Measurements from ENCODE around the gene R3HDM2. TPM values are rescaled to one million over a fixed set of nuclear protein-coding genes. Genes with fewer than 3 reads are reported as not detected.
A peak's percentile ranks its signal among the peaks of the same experiment; 100 is the strongest.

The R3HDM2 gene
- total RNA-seq, 1 experiment from 2014 or later = 64.0 TPM

DNA sequence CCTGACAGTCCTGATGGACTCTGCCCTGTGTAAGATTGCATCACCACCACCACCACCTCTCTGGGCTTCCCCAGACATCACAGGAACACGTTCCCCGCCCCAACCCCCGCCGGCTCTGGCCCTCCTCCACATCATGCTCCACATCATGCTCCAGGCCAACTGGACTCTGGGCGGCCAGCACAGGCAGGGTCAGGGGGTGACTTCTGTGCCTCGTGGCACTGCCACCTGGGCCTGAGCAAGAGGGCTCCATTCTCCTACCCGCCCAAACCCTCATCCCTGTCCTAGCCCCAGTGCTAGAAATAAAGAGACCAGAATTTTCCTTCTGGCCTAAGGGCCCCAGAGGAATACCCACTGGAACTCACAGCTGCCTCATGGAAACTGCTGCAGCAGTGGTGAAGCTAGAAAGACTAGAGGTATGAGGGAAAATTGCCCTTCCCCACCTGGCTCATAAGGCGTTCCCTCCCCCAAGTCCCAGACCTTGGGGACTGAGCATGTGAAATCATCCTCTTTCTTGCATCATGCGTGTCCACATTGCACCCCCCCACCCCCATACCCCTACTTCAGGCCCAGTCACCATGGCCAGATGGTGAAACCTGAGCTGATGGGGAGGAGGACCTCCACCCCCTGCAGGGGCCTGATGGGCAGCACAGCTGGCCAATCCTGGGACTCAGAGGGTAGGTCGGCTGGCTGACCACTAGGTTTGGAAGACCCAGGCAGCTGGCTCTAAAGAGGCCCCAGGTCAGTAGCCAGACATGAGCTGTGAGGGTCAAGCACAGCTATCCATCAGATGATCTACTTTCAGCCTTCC lies 23.9 kb upstream of the R3HDM2 start, which contains the start of gene INHBE:
Gene INHBE (plus strand): TSS at position 742 of the 808 bp plus-strand sequence. CDS start 230 bp downstream, outside the sequence.
- peak within 1 kb of the TSS; percentile 66 for H3K27ac ChIP-seq (ENCODE audit: low read depth, low read length, poor library complexity, severe bottlenecking)
- intact Hi-C loops (cut with micrococcal nuclease; ENCODE audit: unreplicated experiment) = no loop called here

GRCh38 chr12:57454213-57454565 lies 23.3 kb upstream of the R3HDM2 start:
- POLR2A ChIA-PET (ENCODE audit: low non-redundant PET) = interaction anchor here (0.5 to 0.7 kb wide), 3 partner anchors 30 to 178 kb away, joined by 4 read pairs; no protein-coding TSS in a partner anchor
- H3K27ac ChIP-seq (ENCODE audit: low read depth, low read length, poor library complexity, severe bottlenecking) = peak overlapping the region; percentile 66
- TF ChIP-seq EZH2 (IDR thresholded peaks at IDR 0.05; ENCODE audit: borderline replicate concordance, low read depth, low read length, poor library complexity, severe bottlenecking) = no peak
- TF ChIP-seq CTCF (conservative IDR thresholded peaks at IDR 0.05; ENCODE audit: low read depth, low read length) = no peak

More for the DNA sequence above, 23.9 kb upstream of the R3HDM2 start, which contains the start of gene INHBE:
- DNase-seq (ENCODE audit: low spot score) = peak; percentile 38
- CTCF ChIA-PET = interaction anchor here (0.6 to 3.0 kb wide), 2 partner anchors 147 to 279 kb away, joined by 6 to 57 read pairs; no protein-coding TSS in a partner anchor
- Histone ChIP-seq H3K4me1 (ENCODE audit: insufficient read depth, low read length, poor library complexity, severe bottlenecking) (peaks cover 37% of the 10 kb centered on the region), H3K27me3 (replicated peaks; ENCODE audit: insufficient read depth, low read depth, low read length, poor library complexity) (no peaks in the 10 kb centered on the region), H3K4me3 (ENCODE audit: low read depth, low read length, poor library complexity, severe bottlenecking) (no peak within 1 kb of the TSS), H3K36me3 (ENCODE audit: insufficient read depth, low read length, poor library complexity, severe bottlenecking) (no peaks in the 10 kb centered on the region), H3K9me3 (ENCODE audit: low read depth, low read length, poor library complexity, severe bottlenecking) (no peaks in the 10 kb centered on the region)
- BruUV-seq (replicated peaks) = no TSS peak
- POLR2A ChIA-PET (ENCODE audit: low non-redundant PET) = interaction anchor here (0.5 to 0.6 kb wide), 2 partner anchors 13 to 31 kb away, joined by 4 to 7 read pairs; no protein-coding TSS in a partner anchor
- TF ChIP-seq EZH2 (IDR thresholded peaks at IDR 0.05; ENCODE audit: borderline replicate concordance, low read depth, low read length, poor library complexity, severe bottlenecking) (no peak), CTCF (conservative IDR thresholded peaks at IDR 0.05; ENCODE audit: low read depth, low read length) (no peak)

GRCh38 chr12:57452937-57453509 lies 22.2 kb upstream of the R3HDM2 start:
- no peaks in the 10 kb centered on the region for H3K27me3 ChIP-seq (replicated peaks; ENCODE audit: insufficient read depth, low read depth, low read length, poor library complexity)
- POLR2A ChIA-PET (ENCODE audit: low non-redundant PET) = interaction anchor here (0.5 to 0.6 kb wide), 2 partner anchors 145 to 210 kb away, joined by 10 to 17 read pairs; no protein-coding TSS in a partner anchor
- H3K4me1 ChIP-seq (ENCODE audit: insufficient read depth, low read length, poor library complexity, severe bottlenecking) = peaks cover 29% of the 10 kb centered on the region
- intact Hi-C loops (cut with micrococcal nuclease; ENCODE audit: unreplicated experiment) = loop anchor here (1.0 kb wide), 2 partner anchors 146 to 190 kb away; no protein-coding TSS in a partner anchor
- CTCF ChIA-PET = interaction anchor here (0.6 to 3.0 kb wide), 9 partner anchors 17 to 240 kb away, joined by 3 to 57 read pairs (median 4); no protein-coding TSS in a partner anchor
- peak; percentile 82 for DNase-seq (ENCODE audit: low spot score)
- H3K27ac ChIP-seq (ENCODE audit: low read depth, low read length, poor library complexity, severe bottlenecking) = no peak overlapping the region
- H3K36me3 ChIP-seq (ENCODE audit: insufficient read depth, low read length, poor library complexity, severe bottlenecking) = no peaks in the 10 kb centered on the region
- H3K4me3 ChIP-seq (ENCODE audit: low read depth, low read length, poor library complexity, severe bottlenecking) = no peak overlapping the region
- TF ChIP-seq EZH2 (IDR thresholded peaks at IDR 0.05; ENCODE audit: borderline replicate concordance, low read depth, low read length, poor library complexity, severe bottlenecking) (no peak), CTCF (conservative IDR thresholded peaks at IDR 0.05; ENCODE audit: low read depth, low read length) (peak; percentile 88)
- no TSS peak for BruUV-seq (replicated peaks)
- H3K9me3 ChIP-seq (ENCODE audit: low read depth, low read length, poor library complexity, severe bottlenecking) = no peaks in the 10 kb centered on the region

More at GRCh38 chr12:57454213-57454565, 23.3 kb upstream of the R3HDM2 start:
- intact Hi-C loops (cut with micrococcal nuclease; ENCODE audit: unreplicated experiment) = no loop called here
- Histone ChIP-seq H3K27me3 (replicated peaks; ENCODE audit: insufficient read depth, low read depth, low read length, poor library complexity) (no peaks in the 10 kb centered on the region), H3K4me3 (ENCODE audit: low read depth, low read length, poor library complexity, severe bottlenecking) (no peak overlapping the region), H3K4me1 (ENCODE audit: insufficient read depth, low read length, poor library complexity, severe bottlenecking) (peaks cover 37% of the 10 kb centered on the region), H3K9me3 (ENCODE audit: low read depth, low read length, poor library complexity, severe bottlenecking) (no peaks in the 10 kb centered on the region), H3K36me3 (ENCODE audit: insufficient read depth, low read length, poor library complexity, severe bottlenecking) (no peaks in the 10 kb centered on the region)
- BruUV-seq (replicated peaks) = no TSS peak
- CTCF ChIA-PET = interaction anchor here (1.0 to 3.0 kb wide), 2 partner anchors 19 to 146 kb away, joined by 3 to 57 read pairs; no protein-coding TSS in a partner anchor
- DNase-seq (ENCODE audit: low spot score) = no peak

Data from A673 (cell line).